ENCODE measurements around the gene MTHFR. TPM values are rescaled to one million over a fixed set of nuclear protein-coding genes. Genes with fewer than 3 reads are reported as not detected.

Gene MTHFR
- polyA plus RNA-seq, 1 donor from 2014 or later, result 21.2 TPM

DNA sequence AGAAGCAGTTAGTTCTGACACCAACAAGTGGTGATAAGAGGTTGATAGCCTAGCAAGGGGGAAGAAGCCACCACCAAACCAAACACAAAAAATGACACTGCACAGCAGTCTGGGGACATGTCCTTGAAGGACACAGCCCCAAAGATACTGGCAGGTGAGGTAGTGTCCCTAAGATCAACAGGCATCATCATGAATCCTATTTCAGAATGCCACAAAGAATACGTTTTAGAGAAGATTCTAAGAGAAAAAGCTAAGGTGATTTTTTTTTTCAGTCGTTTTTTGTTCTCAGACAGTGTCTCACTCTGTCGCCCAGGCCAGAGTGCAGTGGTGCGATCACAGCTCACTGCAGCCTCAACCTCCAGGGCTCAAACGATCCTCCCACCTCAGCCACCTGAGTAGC lies 19.6 kb downstream of the MTHFR start:
- TF ChIP-seq EP300 (conservative IDR thresholded peaks at IDR 0.05; ENCODE audit: poor library complexity, severe bottlenecking) (no peak), EZH2 (IDR thresholded peaks at IDR 0.05; ENCODE audit: borderline replicate concordance, insufficient read depth, low read length, poor library complexity, severe bottlenecking) (no peak), MXI1 (conservative IDR thresholded peaks at IDR 0.05; ENCODE audit: poor library complexity, severe bottlenecking) (no peak), SMC3 (conservative IDR thresholded peaks at IDR 0.05; ENCODE audit: poor library complexity) (no peak), POLR2AphosphoS5 (IDR thresholded peaks at IDR 0.05) (no peak), TAF1 (IDR thresholded peaks at IDR 0.05; ENCODE audit: low read depth) (no peak), RAD21 (conservative IDR thresholded peaks at IDR 0.05) (no peak)
- TF ChIP-seq, protein P1, sequence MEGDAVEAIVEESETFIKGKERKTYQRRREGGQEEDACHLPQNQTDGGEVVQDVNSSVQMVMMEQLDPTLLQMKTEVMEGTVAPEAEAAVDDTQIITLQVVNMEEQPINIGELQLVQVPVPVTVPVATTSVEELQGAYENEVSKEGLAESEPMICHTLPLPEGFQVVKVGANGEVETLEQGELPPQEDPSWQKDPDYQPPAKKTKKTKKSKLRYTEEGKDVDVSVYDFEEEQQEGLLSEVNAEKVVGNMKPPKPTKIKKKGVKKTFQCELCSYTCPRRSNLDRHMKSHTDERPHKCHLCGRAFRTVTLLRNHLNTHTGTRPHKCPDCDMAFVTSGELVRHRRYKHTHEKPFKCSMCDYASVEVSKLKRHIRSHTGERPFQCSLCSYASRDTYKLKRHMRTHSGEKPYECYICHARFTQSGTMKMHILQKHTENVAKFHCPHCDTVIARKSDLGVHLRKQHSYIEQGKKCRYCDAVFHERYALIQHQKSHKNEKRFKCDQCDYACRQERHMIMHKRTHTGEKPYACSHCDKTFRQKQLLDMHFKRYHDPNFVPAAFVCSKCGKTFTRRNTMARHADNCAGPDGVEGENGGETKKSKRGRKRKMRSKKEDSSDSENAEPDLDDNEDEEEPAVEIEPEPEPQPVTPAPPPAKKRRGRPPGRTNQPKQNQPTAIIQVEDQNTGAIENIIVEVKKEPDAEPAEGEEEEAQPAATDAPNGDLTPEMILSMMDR (IDR thresholded peaks at IDR 0.05; ENCODE audit: poor library complexity, severe bottlenecking), result no peak
- TF ChIP-seq, protein P2, sequence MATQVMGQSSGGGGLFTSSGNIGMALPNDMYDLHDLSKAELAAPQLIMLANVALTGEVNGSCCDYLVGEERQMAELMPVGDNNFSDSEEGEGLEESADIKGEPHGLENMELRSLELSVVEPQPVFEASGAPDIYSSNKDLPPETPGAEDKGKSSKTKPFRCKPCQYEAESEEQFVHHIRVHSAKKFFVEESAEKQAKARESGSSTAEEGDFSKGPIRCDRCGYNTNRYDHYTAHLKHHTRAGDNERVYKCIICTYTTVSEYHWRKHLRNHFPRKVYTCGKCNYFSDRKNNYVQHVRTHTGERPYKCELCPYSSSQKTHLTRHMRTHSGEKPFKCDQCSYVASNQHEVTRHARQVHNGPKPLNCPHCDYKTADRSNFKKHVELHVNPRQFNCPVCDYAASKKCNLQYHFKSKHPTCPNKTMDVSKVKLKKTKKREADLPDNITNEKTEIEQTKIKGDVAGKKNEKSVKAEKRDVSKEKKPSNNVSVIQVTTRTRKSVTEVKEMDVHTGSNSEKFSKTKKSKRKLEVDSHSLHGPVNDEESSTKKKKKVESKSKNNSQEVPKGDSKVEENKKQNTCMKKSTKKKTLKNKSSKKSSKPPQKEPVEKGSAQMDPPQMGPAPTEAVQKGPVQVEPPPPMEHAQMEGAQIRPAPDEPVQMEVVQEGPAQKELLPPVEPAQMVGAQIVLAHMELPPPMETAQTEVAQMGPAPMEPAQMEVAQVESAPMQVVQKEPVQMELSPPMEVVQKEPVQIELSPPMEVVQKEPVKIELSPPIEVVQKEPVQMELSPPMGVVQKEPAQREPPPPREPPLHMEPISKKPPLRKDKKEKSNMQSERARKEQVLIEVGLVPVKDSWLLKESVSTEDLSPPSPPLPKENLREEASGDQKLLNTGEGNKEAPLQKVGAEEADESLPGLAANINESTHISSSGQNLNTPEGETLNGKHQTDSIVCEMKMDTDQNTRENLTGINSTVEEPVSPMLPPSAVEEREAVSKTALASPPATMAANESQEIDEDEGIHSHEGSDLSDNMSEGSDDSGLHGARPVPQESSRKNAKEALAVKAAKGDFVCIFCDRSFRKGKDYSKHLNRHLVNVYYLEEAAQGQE (IDR thresholded peaks at IDR 0.05; ENCODE audit: borderline replicate concordance), result no peak
- Histone ChIP-seq H3K9me2 (ENCODE audit: insufficient read depth, low read length) (no peaks in the 10 kb centered on the region), H3K9me3 (ENCODE audit: low read length) (no peaks in the 10 kb centered on the region), H4K20me1 (ENCODE audit: insufficient read depth) (no peaks in the 10 kb centered on the region), H3K4me2 (ENCODE audit: low read length) (no peak overlapping the region), H3K79me2 (replicated peaks; ENCODE audit: insufficient read depth, low read length) (no peaks in the 10 kb centered on the region), H3K4me3 (ENCODE audit: low read length) (no peak overlapping the region), H2AFZ (ENCODE audit: low read depth, low read length) (no peak overlapping the region), H3F3A (ENCODE audit: insufficient read depth, low read length, poor library complexity, severe bottlenecking) (no peaks in the 10 kb centered on the region), H3K36me3 (ENCODE audit: insufficient read depth, low read length) (no peaks in the 10 kb centered on the region), H3K27me3 (ENCODE audit: insufficient read depth, low read depth, low read length) (no peaks in the 10 kb centered on the region), H3K9ac (ENCODE audit: low read length) (no peak overlapping the region), H3K27ac (ENCODE audit: low read length) (no peak overlapping the region)

DNA sequence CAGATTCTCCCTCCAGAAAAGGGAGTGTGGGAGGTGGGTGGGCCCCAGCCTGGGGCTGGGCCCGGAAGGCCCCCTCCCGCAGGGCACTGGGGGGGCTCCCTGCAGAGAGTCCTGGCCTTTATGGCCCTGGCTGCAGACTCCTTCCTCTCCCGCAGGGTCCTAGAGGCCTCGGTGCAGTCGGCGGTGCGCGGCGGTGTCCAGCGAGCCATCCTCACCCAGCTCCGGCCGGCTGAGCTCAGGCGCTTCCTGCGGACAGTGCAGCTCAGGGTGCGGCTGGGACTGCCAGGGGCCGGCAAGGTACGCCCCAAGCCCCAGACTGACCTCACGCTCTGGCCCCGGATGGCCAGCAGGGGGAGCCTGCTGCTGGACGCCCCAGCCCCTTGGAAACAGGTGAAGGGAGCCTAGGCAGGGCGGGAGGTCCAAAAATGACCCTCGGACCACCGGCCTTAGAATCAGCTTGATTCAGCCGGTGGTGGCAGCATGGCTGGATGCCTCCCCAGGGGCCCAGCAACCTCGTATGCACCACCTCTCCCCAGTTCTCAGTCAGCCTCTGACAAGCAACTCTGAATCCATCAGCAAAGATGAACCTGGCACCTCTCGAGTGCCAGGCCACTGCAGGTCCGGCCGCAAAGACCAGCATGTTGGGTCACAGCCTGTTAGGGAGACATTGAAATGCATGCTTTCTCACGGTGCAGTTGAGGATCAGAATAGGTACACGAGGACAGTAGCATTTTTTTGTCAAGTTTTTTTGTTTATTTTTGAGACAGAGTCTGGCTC lies 20.6 kb downstream of the MTHFR start:
- H3K9ac ChIP-seq (ENCODE audit: low read length), result no peak overlapping the region
- no peaks in the 10 kb centered on the region for H3K79me2 ChIP-seq (replicated peaks; ENCODE audit: insufficient read depth, low read length)
- H3F3A ChIP-seq (ENCODE audit: insufficient read depth, low read length, poor library complexity, severe bottlenecking), result no peaks in the 10 kb centered on the region
- H3K36me3 ChIP-seq (ENCODE audit: insufficient read depth, low read length), result no peaks in the 10 kb centered on the region
- H2AFZ ChIP-seq (ENCODE audit: low read depth, low read length), result no peak overlapping the region
- H3K27me3 ChIP-seq (ENCODE audit: insufficient read depth, low read depth, low read length), result no peaks in the 10 kb centered on the region
- H3K9me3 ChIP-seq (ENCODE audit: low read length), result no peaks in the 10 kb centered on the region
- H3K4me2 ChIP-seq (ENCODE audit: low read length), result no peak overlapping the region
- no peaks in the 10 kb centered on the region for H4K20me1 ChIP-seq (ENCODE audit: insufficient read depth)
- no peaks in the 10 kb centered on the region for H3K9me2 ChIP-seq (ENCODE audit: insufficient read depth, low read length)
- no peak overlapping the region for H3K27ac ChIP-seq (ENCODE audit: low read length)
- H3K4me3 ChIP-seq (ENCODE audit: low read length), result peak overlapping the region; percentile 45
- TF ChIP-seq, protein P1 (IDR thresholded peaks at IDR 0.05; ENCODE audit: poor library complexity, severe bottlenecking), result peak; percentile 65
- no peak for TF ChIP-seq EZH2 (IDR thresholded peaks at IDR 0.05; ENCODE audit: borderline replicate concordance, insufficient read depth, low read length, poor library complexity, severe bottlenecking)

All from neural cell (in vitro differentiated cells).